Thyroid gland (tissue), 4 donors: Measurements from ENCODE around the gene GTF2A1. TPM values are rescaled to one million over a fixed set of nuclear protein-coding genes. Genes with fewer than 3 reads are reported as not detected.

Source experiments
- DNase-seq, 2 donors: peaks; one replicate each; pipeline ENCODE4 v3.0.0-alpha.2; 2019
- H3K27ac ChIP-seq, 3 donors: fragments of 200-600 bp; sonication (generic); 1 replicate in 2 of 3; 2 replicates in 1 of 3; pipeline ENCODE4 v1.5.1; 2016 to 2019; ENCODE audit warnings: mild to moderate bottlenecking in 1 of 3, moderate library complexity in 1 of 3
- H3K27me3 ChIP-seq: fragments of 200-600 bp; sonication (generic); one replicate; pipeline ENCODE4 v1.5.1; 2019
- H3K36me3 ChIP-seq, 2 donors: fragments of 200-600 bp; sonication (generic); one replicate each; pipeline ENCODE4 v1.5.1; 2016 to 2019
- H3K4me1 ChIP-seq, 2 donors: fragments of 200-600 bp; sonication (generic); one replicate each; pipeline ENCODE4 v1.5.1; 2017 to 2019
- H3K4me3 ChIP-seq, 3 donors: fragments of 200-600 bp; sonication (generic); replicated peaks in 1 of 3; 1 replicate in 2 of 3; 2 replicates in 1 of 3; pipeline ENCODE4 v1.5.1; 2016; ENCODE audit warnings: mild to moderate bottlenecking in 1 of 3
- H3K9me3 ChIP-seq: fragments of 200-600 bp; sonication (generic); one replicate; pipeline ENCODE4 v1.5.1; 2017
- POLR2A ChIP-seq, 2 donors: fragments of 450-650 bp; IDR thresholded peaks; one replicate each; pipeline ENCODE4 v1.6.1; 2017; ENCODE audit warnings: antibody characterized with exemption in 2 of 2, mild to moderate bottlenecking in 2 of 2, moderate library complexity in 1 of 2
- WGBS, 2 donors: methylation state at CpG; one replicate each; pipeline ENCODE4 v1.1.5; 2017; 5-methylcytosine and 5-hydroxymethylcytosine counted together
- intact Hi-C: fragments of 100-400 bp; cut with DNase I; formaldehyde crosslinking; loops from one replicate; pipeline ENCODE4 v1.15.1; 2023
- total RNA-seq, 4 donors: library from RNA; depleted of rRNA; stranded (reverse); fragments of >200 nt; gene quantifications; one replicate each; pipeline ENCODE4 v1.2.3, GENCODE V29; 2016
- TF ChIP-seq, protein P1 (sequence below), 6 experiments: fragments of 200-600 bp in 3 of 6; fragments of 450-650 bp in 3 of 6; sonication (generic) in 3 of 6; IDR thresholded peaks; one replicate each; pipeline ENCODE4 v1.5.1; 2016 to 2019; ENCODE audit warnings: antibody characterized with exemption in 6 of 6, mild to moderate bottlenecking in 2 of 6, inconsistent platforms in 1 of 6, moderate library complexity in 1 of 6

GTF2A1 gene
- total RNA-seq, 4 donors from 2014 or later: 31.4 to 51.7 (median 39.7) TPM

DNA sequence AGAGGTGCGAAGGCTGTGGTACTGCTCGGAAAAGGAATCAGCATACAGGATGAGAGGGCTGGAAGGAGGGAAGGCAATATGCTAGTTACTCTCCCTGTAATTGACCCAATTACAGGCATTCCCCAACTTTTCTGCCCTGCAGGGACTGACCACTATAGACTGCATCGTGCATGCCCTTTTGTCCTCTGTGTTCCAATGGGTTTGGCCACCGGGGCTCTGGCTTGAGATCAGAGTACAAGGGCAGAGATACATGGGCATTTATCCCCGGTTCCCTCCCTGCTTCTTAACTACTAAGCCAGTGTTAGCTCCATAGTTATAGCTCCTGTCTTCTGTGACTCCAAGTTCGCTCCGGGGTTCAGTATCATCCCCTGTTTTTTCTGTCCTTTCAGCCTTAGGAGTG lies 59.7 kb downstream of the GTF2A1 start:
- Histone ChIP-seq H3K27ac (peak overlapping the region in 2 of 3 donors; percentile 82 to 92), H3K4me1 (peaks cover 20 to 49% of the 10 kb centered on the region in 2 donors), H3K36me3 (no peaks in the 10 kb centered on the region), H3K27me3 (no peaks in the 10 kb centered on the region), H3K9me3 (no peaks in the 10 kb centered on the region), H3K4me3 (no peak overlapping the region)
- TF ChIP-seq POLR2A (IDR thresholded peaks at IDR 0.05): no peak
- TF ChIP-seq, protein P1, sequence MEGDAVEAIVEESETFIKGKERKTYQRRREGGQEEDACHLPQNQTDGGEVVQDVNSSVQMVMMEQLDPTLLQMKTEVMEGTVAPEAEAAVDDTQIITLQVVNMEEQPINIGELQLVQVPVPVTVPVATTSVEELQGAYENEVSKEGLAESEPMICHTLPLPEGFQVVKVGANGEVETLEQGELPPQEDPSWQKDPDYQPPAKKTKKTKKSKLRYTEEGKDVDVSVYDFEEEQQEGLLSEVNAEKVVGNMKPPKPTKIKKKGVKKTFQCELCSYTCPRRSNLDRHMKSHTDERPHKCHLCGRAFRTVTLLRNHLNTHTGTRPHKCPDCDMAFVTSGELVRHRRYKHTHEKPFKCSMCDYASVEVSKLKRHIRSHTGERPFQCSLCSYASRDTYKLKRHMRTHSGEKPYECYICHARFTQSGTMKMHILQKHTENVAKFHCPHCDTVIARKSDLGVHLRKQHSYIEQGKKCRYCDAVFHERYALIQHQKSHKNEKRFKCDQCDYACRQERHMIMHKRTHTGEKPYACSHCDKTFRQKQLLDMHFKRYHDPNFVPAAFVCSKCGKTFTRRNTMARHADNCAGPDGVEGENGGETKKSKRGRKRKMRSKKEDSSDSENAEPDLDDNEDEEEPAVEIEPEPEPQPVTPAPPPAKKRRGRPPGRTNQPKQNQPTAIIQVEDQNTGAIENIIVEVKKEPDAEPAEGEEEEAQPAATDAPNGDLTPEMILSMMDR (IDR thresholded peaks at IDR 0.05): no peak
- intact Hi-C loops: no loop called here
- 86 to 92% methylated on average over 7 of the region's 7 CpGs for WGBS, 2 donors
- DNase-seq: no peak

- Histone ChIP-seq H3K4me3 (no peak overlapping the region), H3K27me3 (no peaks in the 10 kb centered on the region), H3K9me3 (no peaks in the 10 kb centered on the region), H3K27ac (no peak overlapping the region), H3K36me3 (no peaks in the 10 kb centered on the region), H3K4me1 (peaks cover 0 to 21% of the 10 kb centered on the region in 2 donors)
- WGBS, 2 donors: 93 to 94% methylated on average over 1 of the region's 1 CpG
- DNase-seq: no peak
- TF ChIP-seq, protein P1 (IDR thresholded peaks at IDR 0.05): no peak
- no peak for TF ChIP-seq POLR2A (IDR thresholded peaks at IDR 0.05)
- intact Hi-C loops: no loop called here
Measured at GRCh38 chr14:81157431-81157830, 63.3 kb downstream of the GTF2A1 start.

- no peak overlapping the region for H3K4me3 ChIP-seq
- H3K4me1 ChIP-seq: no peaks in the 10 kb centered on the region
- no peak overlapping the region for H3K27ac ChIP-seq
- H3K27me3 ChIP-seq: no peaks in the 10 kb centered on the region
- intact Hi-C loops: no loop called here
- no peaks in the 10 kb centered on the region for H3K9me3 ChIP-seq
- no peak for DNase-seq
- WGBS, 2 donors: 75 to 79% methylated on average over 1 of the region's 1 CpG
- TF ChIP-seq, protein P1 (IDR thresholded peaks at IDR 0.05): no peak
- no peak for TF ChIP-seq POLR2A (IDR thresholded peaks at IDR 0.05)
- H3K36me3 ChIP-seq: no peaks in the 10 kb centered on the region
Measured at GRCh38 chr14:81153187-81153586, 67.6 kb downstream of the GTF2A1 start.

- TF ChIP-seq, protein P1 (IDR thresholded peaks at IDR 0.05): no peak
- TF ChIP-seq POLR2A (IDR thresholded peaks at IDR 0.05): no peak
- Histone ChIP-seq H3K4me1 (peaks cover 11 to 24% of the 10 kb centered on the region in 2 donors), H3K27ac (no peak overlapping the region), H3K27me3 (no peaks in the 10 kb centered on the region), H3K4me3 (no peak overlapping the region), H3K9me3 (no peaks in the 10 kb centered on the region), H3K36me3 (peaks cover 0 to 3% of the 10 kb centered on the region in 2 donors)
- 76 to 82% methylated on average over 4 of the region's 4 CpGs for WGBS, 2 donors
- intact Hi-C loops: no loop called here
- DNase-seq: no peak
Measured at GRCh38 chr14:81148635-81149034, 72.1 kb downstream of the GTF2A1 start.

- Histone ChIP-seq H3K27me3 (no peaks in the 10 kb centered on the region), H3K27ac (peak overlapping the region in 1 of 3 donors; percentile 2), H3K4me1 (peaks cover 11 to 24% of the 10 kb centered on the region in 2 donors), H3K4me3 (no peak overlapping the region), H3K9me3 (no peaks in the 10 kb centered on the region), H3K36me3 (peaks cover 9 to 11% of the 10 kb centered on the region in 2 donors)
- peak in 1 of 2 donors; percentile 26 for DNase-seq
- 51 to 63% methylated on average over 2 of the region's 2 CpGs for WGBS, 2 donors
- peak in 1 of 2 donors; percentile 8 for TF ChIP-seq POLR2A (IDR thresholded peaks at IDR 0.05)
- TF ChIP-seq, protein P1 (IDR thresholded peaks at IDR 0.05): no peak
- intact Hi-C loops: no loop called here
Measured at GRCh38 chr14:81147140-81147897, 73.4 kb downstream of the GTF2A1 start.
